Measurements from ENCODE around the gene ELOF1. TPM values are rescaled to one million over a fixed set of nuclear protein-coding genes. Genes with fewer than 3 reads are reported as not detected.

The ELOF1 gene
- total and polyA plus RNA-seq, 9 donors, result 30.4 to 57.4 (median 49.2) TPM

DNA sequence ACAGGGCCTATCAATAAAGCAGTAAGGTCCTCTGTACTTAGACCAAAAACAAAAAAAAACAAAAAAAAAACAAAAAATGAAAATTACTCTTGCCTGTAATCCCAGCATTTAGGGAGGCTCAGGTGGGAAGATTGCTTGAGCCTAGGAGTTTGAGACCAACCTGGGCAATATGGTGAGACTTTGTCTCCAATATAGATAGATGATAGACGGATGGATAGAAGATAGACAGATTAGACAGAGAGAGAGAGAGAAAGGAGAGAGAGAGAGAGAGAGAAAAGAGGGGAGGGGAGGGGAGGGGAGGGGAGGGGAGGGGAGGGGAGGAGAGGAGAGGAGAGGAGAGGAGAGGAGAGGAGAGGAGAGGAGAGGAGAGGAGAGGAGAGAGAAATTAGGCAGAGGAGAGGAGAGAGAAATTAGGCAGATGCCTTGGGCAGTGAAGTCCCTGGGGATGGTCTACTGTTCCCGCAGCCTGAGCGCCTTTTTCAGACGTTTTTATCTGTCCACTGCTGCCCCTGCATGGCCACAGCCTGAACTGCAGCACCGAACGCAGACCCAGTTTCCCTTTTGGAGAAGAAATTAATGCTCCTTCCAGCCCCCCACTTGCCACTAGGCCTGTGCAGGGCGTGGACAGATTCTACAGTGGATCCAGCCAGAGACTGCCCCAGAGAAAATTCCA lies 28.4 kb upstream of the ELOF1 start:
- WGBS, 3 donors, result 0 to 3% (median 1%) methylated on average over 7 of the region's 7 CpGs
- Histone ChIP-seq H3K36me3 (no peaks in the 10 kb centered on the region), H3K27me3 (no peaks in the 10 kb centered on the region), H3K4me3 (no peak overlapping the region), H3K27ac (no peak overlapping the region), H3K4me1 (ENCODE audit: insufficient read depth) (no peaks in the 10 kb centered on the region), H3K9me3 (no peaks in the 10 kb centered on the region)
- TF ChIP-seq, protein P1, sequence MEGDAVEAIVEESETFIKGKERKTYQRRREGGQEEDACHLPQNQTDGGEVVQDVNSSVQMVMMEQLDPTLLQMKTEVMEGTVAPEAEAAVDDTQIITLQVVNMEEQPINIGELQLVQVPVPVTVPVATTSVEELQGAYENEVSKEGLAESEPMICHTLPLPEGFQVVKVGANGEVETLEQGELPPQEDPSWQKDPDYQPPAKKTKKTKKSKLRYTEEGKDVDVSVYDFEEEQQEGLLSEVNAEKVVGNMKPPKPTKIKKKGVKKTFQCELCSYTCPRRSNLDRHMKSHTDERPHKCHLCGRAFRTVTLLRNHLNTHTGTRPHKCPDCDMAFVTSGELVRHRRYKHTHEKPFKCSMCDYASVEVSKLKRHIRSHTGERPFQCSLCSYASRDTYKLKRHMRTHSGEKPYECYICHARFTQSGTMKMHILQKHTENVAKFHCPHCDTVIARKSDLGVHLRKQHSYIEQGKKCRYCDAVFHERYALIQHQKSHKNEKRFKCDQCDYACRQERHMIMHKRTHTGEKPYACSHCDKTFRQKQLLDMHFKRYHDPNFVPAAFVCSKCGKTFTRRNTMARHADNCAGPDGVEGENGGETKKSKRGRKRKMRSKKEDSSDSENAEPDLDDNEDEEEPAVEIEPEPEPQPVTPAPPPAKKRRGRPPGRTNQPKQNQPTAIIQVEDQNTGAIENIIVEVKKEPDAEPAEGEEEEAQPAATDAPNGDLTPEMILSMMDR (IDR thresholded peaks at IDR 0.05), result peak; percentile 76 to 89 (median 83)
- no peak for TF ChIP-seq EP300 (IDR thresholded peaks at IDR 0.05)
- intact Hi-C loops (cut with DNase I), result loop anchor here in 3 of 4 donors (5.0 to 10.0 kb wide), 3 partner anchors 90 to 293 kb away; partner anchors contain the start of gene TSPAN16 (in 1 of the 3)
- DNase-seq, result peak; percentile 69 to 87 (median 82)

GRCh38 chr19:11586331-11586730 lies 27.3 kb upstream of the ELOF1 start:
- Histone ChIP-seq H3K4me1 (ENCODE audit: insufficient read depth) (no peaks in the 10 kb centered on the region), H3K36me3 (no peaks in the 10 kb centered on the region), H3K9me3 (no peaks in the 10 kb centered on the region), H3K27me3 (no peaks in the 10 kb centered on the region), H3K4me3 (no peak overlapping the region), H3K27ac (no peak overlapping the region)
- 71 to 85% (median 76%) methylated on average over 6 of the region's 6 CpGs for WGBS, 3 donors
- no peak for DNase-seq
- no peak for TF ChIP-seq EP300 (IDR thresholded peaks at IDR 0.05)
- no peak for TF ChIP-seq POLR2A (IDR thresholded peaks at IDR 0.05)
- TF ChIP-seq, protein P1 (IDR thresholded peaks at IDR 0.05), result no peak
- intact Hi-C loops (cut with DNase I), result loop anchor here in 3 of 4 donors (5.0 to 10.0 kb wide), 3 partner anchors 89 to 292 kb away; partner anchors contain the start of gene TSPAN16 (in 1 of the 3)

- Histone ChIP-seq H3K36me3 (no peaks in the 10 kb centered on the region), H3K4me3 (no peak overlapping the region), H3K9me3 (no peaks in the 10 kb centered on the region), H3K4me1 (ENCODE audit: insufficient read depth) (peaks cover 12% of the 10 kb centered on the region), H3K27ac (no peak overlapping the region), H3K27me3 (no peaks in the 10 kb centered on the region)
- intact Hi-C loops (cut with DNase I), result loop anchor here in 2 of 4 donors (10.0 kb wide), 2 partner anchors 87 to 287 kb away; partner anchors contain the start of gene TSPAN16 (in 1 of the 2)
- DNase-seq, result no peak
- 18 to 30% (median 27%) methylated on average over 3 of the region's 3 CpGs for WGBS, 3 donors
- TF ChIP-seq POLR2A (IDR thresholded peaks at IDR 0.05) (no peak), EP300 (IDR thresholded peaks at IDR 0.05) (no peak)
- TF ChIP-seq, protein P1 (IDR thresholded peaks at IDR 0.05), result no peak
These were observed 22.7 kb upstream of the ELOF1 start for GRCh38 chr19:11581740-11582139.

DNA sequence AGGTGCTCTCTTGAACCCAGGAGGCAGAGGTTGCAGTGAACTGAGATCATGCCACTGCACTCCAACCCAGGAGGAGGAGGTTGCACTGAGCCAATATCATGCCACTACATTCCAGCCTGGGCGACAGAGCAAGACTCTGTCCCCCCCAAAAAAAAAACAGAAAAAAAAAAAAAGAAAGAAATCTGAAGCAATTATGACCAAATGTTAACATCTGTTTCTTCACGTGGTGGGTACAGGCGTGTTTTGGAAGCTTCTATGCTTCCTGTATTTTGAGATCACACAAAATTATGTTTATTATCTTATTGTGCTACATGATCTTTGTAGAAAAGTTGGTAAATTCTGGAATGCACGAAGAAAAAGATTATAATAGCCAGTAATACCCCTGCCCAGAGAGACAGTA lies 21.1 kb upstream of the ELOF1 start:
- no peak for DNase-seq
- Histone ChIP-seq H3K27me3 (no peaks in the 10 kb centered on the region), H3K36me3 (no peaks in the 10 kb centered on the region), H3K4me3 (no peak overlapping the region), H3K27ac (no peak overlapping the region), H3K4me1 (ENCODE audit: insufficient read depth) (peaks cover 12% of the 10 kb centered on the region), H3K9me3 (no peaks in the 10 kb centered on the region)
- 19 to 39% (median 28%) methylated on average over 4 of the region's 4 CpGs for WGBS, 3 donors
- TF ChIP-seq POLR2A (IDR thresholded peaks at IDR 0.05) (no peak), EP300 (IDR thresholded peaks at IDR 0.05) (no peak)
- TF ChIP-seq, protein P1 (IDR thresholded peaks at IDR 0.05), result no peak
- intact Hi-C loops (cut with DNase I), result loop anchor here in 2 of 4 donors (10.0 kb wide), 2 partner anchors 85 to 285 kb away; partner anchors contain the start of gene TSPAN16 (in 1 of the 2)

Measured in ovary (tissue), 9 donors.